Activated naive CD4-positive, alpha-beta T cell treated with anti-CD3 and anti-CD28 coated beads, Interleukin-2, amount 50 U/mL, for 72 hours (primary cell): Measurements from ENCODE around the gene C17orf113. TPM values are rescaled to one million over a fixed set of nuclear protein-coding genes. Genes with fewer than 3 reads are reported as not detected.

Experiments
- total RNA-seq, 2 donors: library from RNA; stranded (reverse); gene quantifications; one replicate each; pipeline ENCODE4 v1.2.3, GENCODE V29; 2022

Gene C17orf113
- total RNA-seq, 2 donors from 2014 or later, result 0.16 to 0.37 TPM

Other genes starting within 250 kb of the C17orf113 start
- 1 to 10 TPM; 1.1 to 1.8 TPM for gene P3H4, start 238.7 kb downstream of the C17orf113 start, total RNA-seq
- under 1 TPM in 1 of 2 donors, not detected in 1; 0.47 TPM for gene FKBP10, start 237.6 kb downstream of the C17orf113 start, total RNA-seq
- gene NT5C3B, start 214.4 kb downstream of the C17orf113 start, total RNA-seq, result 10 to 100 TPM; 52.4 to 62.1 TPM
- gene KLHL10, start 212.8 kb downstream of the C17orf113 start, total RNA-seq, result under 1 TPM; 0.12 to 0.14 TPM
- gene KLHL11, start 185.2 kb downstream of the C17orf113 start, total RNA-seq, result 10 to 100 TPM; 14.1 to 29.3 TPM
- gene ACLY, start 131.7 kb downstream of the C17orf113 start, total RNA-seq, result 100 to 1,000 TPM; 140 to 187 TPM
- gene ODAD4, start 120.0 kb downstream of the C17orf113 start, total RNA-seq, result 1 to 10 TPM; 1.2 to 2.0 TPM
- 10 to 100 TPM; 63.1 to 85.3 TPM for gene CNP, start 83.8 kb downstream of the C17orf113 start, total RNA-seq
- 100 to 1,000 TPM; 109 to 122 TPM for gene DNAJC7, start 33.2 kb downstream of the C17orf113 start, total RNA-seq
- 10 to 100 TPM; 16.7 to 17.5 TPM for gene NKIRAS2, start 30.5 kb downstream of the C17orf113 start, total RNA-seq
- gene ZNF385C, start 47.9 kb upstream of the C17orf113 start, total RNA-seq, result under 1 TPM in 1 of 2 donors, not detected in 1; 0.82 TPM
- gene DHX58, start 62.1 kb upstream of the C17orf113 start, total RNA-seq, result 10 to 100 TPM; 39.6 to 40.2 TPM
- gene KAT2A, start 70.8 kb upstream of the C17orf113 start, total RNA-seq, result 10 to 100 TPM; 47.4 to 69.6 TPM
- gene HSPB9, start 72.2 kb upstream of the C17orf113 start, total RNA-seq, result under 1 TPM in 1 of 2 donors, not detected in 1; 0.23 TPM
- gene RAB5C, start 104.4 kb upstream of the C17orf113 start, total RNA-seq, result 10 to 100 TPM; 44.5 to 45.7 TPM
- gene KCNH4, start 130.5 kb upstream of the C17orf113 start, total RNA-seq, result under 1 TPM; 0.23 to 0.54 TPM
- not detected for gene HCRT, start 134.9 kb upstream of the C17orf113 start, total RNA-seq
- 10 to 100 TPM; 10.5 to 25.3 TPM for gene GHDC, start 143.9 kb upstream of the C17orf113 start, total RNA-seq
- gene STAT5B, start 225.8 kb upstream of the C17orf113 start, total RNA-seq, result 100 to 1,000 TPM; 117 to 207 TPM
- 100 to 1,000 TPM; 171 to 177 TPM for gene STAT5A, start 237.9 kb upstream of the C17orf113 start, total RNA-seq